Measurements from ENCODE around the gene ARFRP1.

GRCh38 chr20:63662813-63663189 is 45.0 kb downstream of the ARFRP1 start:
- TF ChIP-seq POLR2A (IDR thresholded peaks at IDR 0.05) (no peak), CTCF (IDR thresholded peaks at IDR 0.05 in 4 of 5, conservative IDR thresholded peaks at IDR 0.05 in 1 of 5) (no peak)

Data from gastrocnemius medialis (tissue), 4 donors.